ENCODE data around the gene CELSR1.

CELSR1 gene

GRCh38 chr22:46534901-46535630, 2.4 kb downstream of the CELSR1 start:
- Histone ChIP-seq H3K4me1 (ENCODE audit: insufficient read depth, low read length) (peaks cover 3% of the 10 kb centered on the region; the same call in 1 of the 2 replicates), H3K9ac (ENCODE audit: low read depth, low read length) (no peak overlapping the region), H3K36me3 (ENCODE audit: insufficient read depth, low read depth, low read length) (peaks cover 4% of the 10 kb centered on the region), H3K9me3 (ENCODE audit: insufficient read depth, low read depth, low read length) (no peaks in the 10 kb centered on the region; the same call in 1 of the 2 replicates), H3K27me3 (ENCODE audit: insufficient read depth, low read length) (peaks cover 43% of the 10 kb centered on the region), H3K4me3 (ENCODE audit: low read length) (no peak overlapping the region), H3K27ac (ENCODE audit: low read length) (no peak overlapping the region)

- H3K27me3 ChIP-seq (ENCODE audit: insufficient read depth, low read length): peaks cover 35% of the 10 kb centered on the region
- peaks cover 4% of the 10 kb centered on the region for H3K36me3 ChIP-seq (ENCODE audit: insufficient read depth, low read depth, low read length)
- no peak overlapping the region for H3K27ac ChIP-seq (ENCODE audit: low read length)
- no peak overlapping the region for H3K4me3 ChIP-seq (ENCODE audit: low read length)
- no peak overlapping the region for H3K9ac ChIP-seq (ENCODE audit: low read depth, low read length)
- no peaks in the 10 kb centered on the region; the same call in 1 of the 2 replicates for H3K9me3 ChIP-seq (ENCODE audit: insufficient read depth, low read depth, low read length)
- H3K4me1 ChIP-seq (ENCODE audit: insufficient read depth, low read length): peaks cover 3% of the 10 kb centered on the region; the same call in 1 of the 2 replicates
These were observed 3.1 kb downstream of the CELSR1 start for GRCh38 chr22:46534177-46534776.

- Histone ChIP-seq H3K4me1 (ENCODE audit: insufficient read depth, low read length) (no peaks in the 10 kb centered on the region), H3K36me3 (ENCODE audit: insufficient read depth, low read depth, low read length) (peaks cover 4% of the 10 kb centered on the region), H3K9ac (ENCODE audit: low read depth, low read length) (no peak overlapping the region), H3K27ac (ENCODE audit: low read length) (no peak overlapping the region), H3K27me3 (ENCODE audit: insufficient read depth, low read length) (peaks cover 25% of the 10 kb centered on the region), H3K9me3 (ENCODE audit: insufficient read depth, low read depth, low read length) (no peaks in the 10 kb centered on the region; the same call in 1 of the 2 replicates), H3K4me3 (ENCODE audit: low read length) (no peak overlapping the region)
These were observed 4.2 kb downstream of the CELSR1 start for GRCh38 chr22:46533070-46533833.

- no peaks in the 10 kb centered on the region for H3K4me1 ChIP-seq (ENCODE audit: insufficient read depth, low read length)
- H3K27ac ChIP-seq (ENCODE audit: low read length): no peak overlapping the region
- H3K9me3 ChIP-seq (ENCODE audit: insufficient read depth, low read depth, low read length): no peaks in the 10 kb centered on the region; the same call in 1 of the 2 replicates
- H3K36me3 ChIP-seq (ENCODE audit: insufficient read depth, low read depth, low read length): peaks cover 4% of the 10 kb centered on the region
- peaks cover 18% of the 10 kb centered on the region for H3K27me3 ChIP-seq (ENCODE audit: insufficient read depth, low read length)
- no peak overlapping the region for H3K9ac ChIP-seq (ENCODE audit: low read depth, low read length)
- H3K4me3 ChIP-seq (ENCODE audit: low read length): no peak overlapping the region
These were observed 5.0 kb downstream of the CELSR1 start for GRCh38 chr22:46532416-46532815.

GRCh38 chr22:46531581-46532175, 5.7 kb downstream of the CELSR1 start:
- Histone ChIP-seq H3K27me3 (ENCODE audit: insufficient read depth, low read length) (peaks cover 18% of the 10 kb centered on the region), H3K4me1 (ENCODE audit: insufficient read depth, low read length) (no peaks in the 10 kb centered on the region), H3K9ac (ENCODE audit: low read depth, low read length) (no peak overlapping the region), H3K36me3 (ENCODE audit: insufficient read depth, low read depth, low read length) (peaks cover 4% of the 10 kb centered on the region), H3K27ac (ENCODE audit: low read length) (no peak overlapping the region), H3K4me3 (ENCODE audit: low read length) (no peak overlapping the region), H3K9me3 (ENCODE audit: insufficient read depth, low read depth, low read length) (no peaks in the 10 kb centered on the region; the same call in 1 of the 2 replicates)

- H3K9me3 ChIP-seq (ENCODE audit: insufficient read depth, low read depth, low read length): no peaks in the 10 kb centered on the region
- H3K27me3 ChIP-seq (ENCODE audit: insufficient read depth, low read length): no peaks in the 10 kb centered on the region
- no peaks in the 10 kb centered on the region for H3K36me3 ChIP-seq (ENCODE audit: insufficient read depth, low read depth, low read length)
- no peaks in the 10 kb centered on the region for H3K4me1 ChIP-seq (ENCODE audit: insufficient read depth, low read length)
- H3K27ac ChIP-seq (ENCODE audit: low read length): no peak overlapping the region
- H3K9ac ChIP-seq (ENCODE audit: low read depth, low read length): no peak overlapping the region
- no peak overlapping the region for H3K4me3 ChIP-seq (ENCODE audit: low read length)
These were observed 9.3 kb downstream of the CELSR1 start for GRCh38 chr22:46528121-46528610.

GRCh38 chr22:46526244-46526839, 11.1 kb downstream of the CELSR1 start:
- H3K4me1 ChIP-seq (ENCODE audit: insufficient read depth, low read length): peaks cover 7% of the 10 kb centered on the region; the same call in 1 of the 2 replicates
- no peaks in the 10 kb centered on the region for H3K9me3 ChIP-seq (ENCODE audit: insufficient read depth, low read depth, low read length)
- no peaks in the 10 kb centered on the region for H3K36me3 ChIP-seq (ENCODE audit: insufficient read depth, low read depth, low read length)
- no peak overlapping the region for H3K4me3 ChIP-seq (ENCODE audit: low read length)
- H3K27ac ChIP-seq (ENCODE audit: low read length): no peak overlapping the region
- H3K27me3 ChIP-seq (ENCODE audit: insufficient read depth, low read length): 0 out of 2 replicates have a peak, but pooled peaks cover 4% of the 10 kb centered on the region
- H3K9ac ChIP-seq (ENCODE audit: low read depth, low read length): no peak overlapping the region

- Histone ChIP-seq H3K4me1 (ENCODE audit: insufficient read depth, low read length) (peaks cover 7% of the 10 kb centered on the region; the same call in 1 of the 2 replicates), H3K27ac (ENCODE audit: low read length) (no peak overlapping the region), H3K9ac (ENCODE audit: low read depth, low read length) (no peak overlapping the region), H3K36me3 (ENCODE audit: insufficient read depth, low read depth, low read length) (no peaks in the 10 kb centered on the region), H3K4me3 (ENCODE audit: low read length) (no peak overlapping the region), H3K9me3 (ENCODE audit: insufficient read depth, low read depth, low read length) (no peaks in the 10 kb centered on the region), H3K27me3 (ENCODE audit: insufficient read depth, low read length) (0 out of 2 replicates have a peak, but pooled peaks cover 4% of the 10 kb centered on the region)
These were observed 11.8 kb downstream of the CELSR1 start for GRCh38 chr22:46525389-46526243.

GRCh38 chr22:46524203-46524740, 13.1 kb downstream of the CELSR1 start:
- Histone ChIP-seq H3K4me3 (ENCODE audit: low read length) (no peak overlapping the region), H3K36me3 (ENCODE audit: insufficient read depth, low read depth, low read length) (no peaks in the 10 kb centered on the region), H3K9me3 (ENCODE audit: insufficient read depth, low read depth, low read length) (no peaks in the 10 kb centered on the region), H3K27me3 (ENCODE audit: insufficient read depth, low read length) (0 out of 2 replicates have a peak, but pooled peaks cover 4% of the 10 kb centered on the region), H3K4me1 (ENCODE audit: insufficient read depth, low read length) (peaks cover 7% of the 10 kb centered on the region; the same call in 1 of the 2 replicates), H3K9ac (ENCODE audit: low read depth, low read length) (no peak overlapping the region), H3K27ac (ENCODE audit: low read length) (no peak overlapping the region)

GRCh38 chr22:46522797-46523196, 14.6 kb downstream of the CELSR1 start:
- Histone ChIP-seq H3K9me3 (ENCODE audit: insufficient read depth, low read depth, low read length) (no peaks in the 10 kb centered on the region), H3K4me1 (ENCODE audit: insufficient read depth, low read length) (peaks cover 7% of the 10 kb centered on the region; the same call in 1 of the 2 replicates), H3K9ac (ENCODE audit: low read depth, low read length) (no peak overlapping the region), H3K4me3 (ENCODE audit: low read length) (no peak overlapping the region), H3K27ac (ENCODE audit: low read length) (no peak overlapping the region), H3K36me3 (ENCODE audit: insufficient read depth, low read depth, low read length) (no peaks in the 10 kb centered on the region), H3K27me3 (ENCODE audit: insufficient read depth, low read length) (0 out of 2 replicates have a peak, but pooled peaks cover 4% of the 10 kb centered on the region)
